NCI-H446 (cell line): ENCODE results near the gene CCDC183.
"Not testable (repeated sequence)": the region's sequence is repeated elsewhere in the genome, so short reads cannot be mapped to it uniquely, and the experiment has no call there.

Experiments used
- DNase-seq, 2 experiments: peaks; one replicate each; lab custom pipeline; 2025; lab: John Stamatoyannopoulos, UW

Gene CCDC183

DNA sequence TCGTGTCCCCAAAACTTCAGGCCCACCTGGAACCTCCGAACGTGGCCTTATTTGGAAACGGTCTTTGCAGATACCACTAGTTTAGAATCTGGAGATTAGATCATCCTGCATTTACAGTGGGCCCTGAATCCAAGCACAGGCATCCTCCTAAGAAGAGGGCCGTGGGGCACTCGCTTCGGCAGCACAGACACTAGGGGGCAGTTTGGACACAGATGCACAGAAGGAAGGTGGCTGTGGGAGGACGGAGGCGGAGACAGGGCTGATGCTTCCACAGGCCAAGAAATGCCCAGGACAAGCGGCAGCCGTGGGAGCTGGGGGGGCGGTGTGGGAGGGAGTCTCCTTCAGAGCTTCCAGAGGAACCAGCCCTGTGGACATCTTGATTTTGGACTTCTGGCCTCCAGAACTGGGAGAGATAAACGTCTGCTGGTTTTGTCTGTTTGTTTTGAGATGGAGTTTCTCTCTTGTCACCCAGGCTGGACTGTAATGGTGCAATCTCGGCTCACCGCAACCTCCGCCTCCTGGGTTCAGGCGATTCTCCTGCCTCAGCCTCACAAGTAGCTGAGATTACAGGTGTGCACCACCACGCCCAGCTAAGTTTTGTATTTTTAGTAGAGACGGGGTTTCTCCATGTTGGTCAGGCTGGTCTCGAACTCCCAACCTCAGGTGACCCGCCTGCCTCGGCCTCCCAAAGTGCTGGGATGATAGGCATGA is 35.1 kb upstream of the CCDC183 start:
- peak in 1 of 2 experiments; percentile 25 for DNase-seq

- DNase-seq, result no peak
Observed at GRCh38 chr9:136761545-136761981, 34.6 kb upstream of the CCDC183 start.

DNA sequence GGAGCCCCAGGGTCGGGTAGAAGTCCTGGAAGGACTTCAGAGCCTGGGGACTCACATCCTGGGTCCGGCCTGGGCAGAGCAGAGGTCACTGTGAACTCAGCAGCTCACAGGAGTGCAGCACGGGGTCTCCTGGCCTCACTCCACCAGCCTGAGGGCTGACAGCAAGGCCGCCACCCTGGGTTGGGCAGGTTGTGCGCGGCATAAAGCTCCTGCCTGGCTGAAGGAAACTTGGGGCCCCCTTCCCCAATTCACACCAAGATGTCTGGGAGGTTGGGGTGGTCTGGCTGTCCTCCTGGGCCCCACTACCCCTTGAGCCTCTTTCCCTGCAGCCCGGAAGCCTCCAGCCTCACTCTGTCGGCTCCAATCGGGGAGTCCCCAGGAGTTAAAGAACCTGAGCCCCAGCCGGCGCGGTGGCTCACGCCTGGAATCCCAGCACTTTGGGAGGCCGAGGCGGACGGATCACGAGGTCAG is 33.9 kb upstream of the CCDC183 start:
- DNase-seq, result no peak

DNA sequence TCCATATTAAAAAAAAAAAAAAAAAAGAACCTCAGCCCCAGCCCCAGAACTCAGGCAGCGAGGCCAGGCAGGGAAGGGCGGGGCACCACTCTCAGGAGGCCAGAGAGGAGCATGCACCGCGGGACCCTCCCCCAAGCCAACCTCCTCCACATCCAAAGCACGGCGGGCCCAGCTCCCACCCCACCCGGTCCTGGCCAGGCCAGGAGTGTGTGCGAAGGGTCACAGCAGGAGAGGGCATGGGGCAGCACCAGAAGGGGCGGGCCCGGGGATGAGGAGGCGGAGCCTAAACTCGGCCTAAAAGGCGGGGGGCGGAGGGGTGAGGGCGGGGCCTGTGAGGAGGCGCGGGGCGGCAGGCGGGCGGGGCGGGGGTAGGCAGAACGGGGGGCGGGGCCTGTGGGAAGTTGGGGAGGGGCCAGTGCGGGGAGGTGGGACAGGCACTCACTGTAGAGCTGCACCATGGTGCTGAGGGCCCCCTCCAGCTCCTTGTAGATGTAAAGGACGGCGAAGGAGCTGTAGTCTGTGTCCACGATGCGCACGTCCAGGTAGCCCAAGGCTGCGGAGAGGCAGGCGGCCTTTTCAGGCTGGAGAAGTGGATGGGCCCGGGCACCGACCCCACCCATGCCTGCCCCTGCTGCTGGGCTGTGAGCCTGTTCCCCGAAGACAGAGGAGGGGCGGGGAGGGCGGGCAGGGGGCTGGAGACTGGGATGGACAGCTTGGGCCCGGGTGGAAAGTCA is 33.1 kb upstream of the CCDC183 start:
- DNase-seq, result no peak

DNA sequence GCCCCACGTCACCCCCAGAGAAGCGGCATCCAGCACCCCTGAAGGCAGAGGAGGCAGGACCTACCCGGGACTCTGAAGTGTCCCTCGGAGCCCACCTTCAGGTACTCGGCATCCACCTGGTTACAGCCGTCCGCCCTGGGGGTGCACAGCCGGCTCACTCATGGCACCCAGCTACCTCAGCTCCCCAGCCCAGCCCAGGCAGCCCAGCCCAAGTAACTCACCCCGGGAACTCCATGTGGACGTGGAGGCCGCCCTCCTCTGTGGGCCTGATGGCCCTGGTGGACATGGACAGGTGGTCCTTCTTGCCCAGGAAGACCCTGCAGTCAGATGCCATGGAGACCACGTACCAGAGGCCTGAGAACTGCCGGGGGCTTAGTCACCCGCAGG is 32.5 kb upstream of the CCDC183 start:
- DNase-seq, result no peak

- no peak for DNase-seq
Observed at GRCh38 chr9:136764301-136764891, 31.7 kb upstream of the CCDC183 start, which contains the start of gene LCN15. TSS of gene LCN15 (minus strand) at chr9:136764518. CDS start at chr9:136764488, 30 bp downstream.

- DNase-seq, result no peak
Observed at GRCh38 chr9:136765041-136765440, 31.1 kb upstream of the CCDC183 start.

GRCh38 chr9:136765745-136766409 is 30.3 kb upstream of the CCDC183 start:
- not testable (repeated sequence) for DNase-seq

- peak in 1 of 2 experiments; percentile 26 for DNase-seq
Observed at GRCh38 chr9:136766410-136767120, 29.6 kb upstream of the CCDC183 start.

DNA sequence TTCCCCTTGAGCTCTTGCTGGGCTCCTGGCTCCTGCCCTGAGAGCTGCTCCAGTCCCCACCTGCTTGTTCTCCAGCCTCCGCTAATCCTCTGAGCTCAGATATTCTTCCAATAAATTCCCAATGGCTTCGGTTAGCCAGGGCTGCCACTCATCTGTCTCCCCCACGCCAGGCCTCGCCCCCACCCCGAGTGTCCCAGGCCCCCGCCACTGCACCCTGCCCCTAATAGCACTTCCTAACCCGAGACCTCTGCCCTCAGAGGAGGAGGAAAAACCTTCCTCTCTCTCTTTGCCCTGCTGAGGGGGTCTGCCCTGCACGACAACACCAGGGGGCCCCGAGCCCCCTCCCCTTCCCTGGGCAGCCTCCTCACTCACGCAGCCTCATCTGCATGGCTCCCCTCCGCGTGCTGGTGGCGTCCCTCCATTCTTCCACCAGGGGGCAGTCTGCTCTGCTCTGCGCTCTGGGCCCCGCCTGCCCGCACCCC is 26.4 kb upstream of the CCDC183 start:
- DNase-seq, result peak in 1 of 2 experiments; percentile 12

GRCh38 chr9:136771907-136772415 is 24.2 kb upstream of the CCDC183 start:
- no peak for DNase-seq

DNA sequence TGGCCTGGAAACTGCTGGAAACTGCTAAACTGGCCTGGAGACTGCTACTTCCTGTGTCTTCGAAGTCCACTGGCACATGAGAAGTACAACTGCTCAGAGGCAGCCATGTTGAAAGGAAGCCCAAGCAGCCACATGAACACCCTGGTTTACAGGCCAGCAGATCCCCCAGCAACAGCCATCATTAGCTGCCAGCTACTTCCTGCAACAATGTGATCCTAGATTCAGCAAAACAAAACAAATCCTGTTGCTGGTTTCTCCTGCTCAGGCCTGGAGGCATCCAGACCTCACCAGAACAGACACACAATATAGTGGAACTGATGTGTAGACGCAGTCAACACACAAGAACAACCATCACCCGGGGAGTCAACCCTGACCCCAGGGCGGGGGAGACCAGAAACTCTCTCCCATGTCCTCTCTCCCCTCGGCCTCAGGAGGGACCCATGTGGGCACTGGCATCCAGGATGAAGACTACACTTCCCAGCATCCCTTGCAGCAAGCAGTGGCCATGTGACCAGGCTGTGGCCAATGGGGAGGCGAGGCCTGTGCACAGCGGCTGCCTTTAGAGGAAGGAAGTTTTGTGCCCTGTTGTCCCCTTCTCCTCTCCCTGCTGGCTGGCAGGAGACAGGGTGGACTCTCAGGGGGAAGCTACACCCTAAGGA is 22.6 kb upstream of the CCDC183 start:
- peak in 1 of 2 experiments; percentile 26 for DNase-seq

GRCh38 chr9:136774416-136775045 is 21.6 kb upstream of the CCDC183 start:
- no peak for DNase-seq

- DNase-seq, result no peak
Observed at GRCh38 chr9:136775191-136775590, 20.9 kb upstream of the CCDC183 start.

- DNase-seq, result no peak
Observed at GRCh38 chr9:136776947-136777346, 19.2 kb upstream of the CCDC183 start.

- no peak for DNase-seq
Observed at GRCh38 chr9:136777359-136777758, 18.8 kb upstream of the CCDC183 start.

DNA sequence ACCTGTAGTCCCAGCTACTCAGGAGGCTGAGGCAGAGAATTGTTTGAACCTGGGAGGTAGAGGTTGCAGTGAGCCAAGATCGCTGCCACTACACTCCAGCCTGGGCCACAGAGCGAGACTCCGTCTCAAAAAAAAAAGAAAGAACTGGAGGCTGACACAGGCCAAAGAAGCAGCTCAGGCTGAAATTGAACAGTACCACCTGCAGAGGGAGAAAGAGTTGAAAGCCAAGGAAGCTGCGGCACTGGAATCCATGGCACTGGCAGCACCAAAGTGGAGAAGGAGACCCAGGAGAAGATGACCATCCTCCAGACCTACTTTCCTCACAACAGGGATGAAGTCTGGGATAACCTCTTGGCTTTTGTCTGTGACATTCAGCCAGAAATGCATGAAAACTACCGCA is 16.3 kb upstream of the CCDC183 start:
- no peak for DNase-seq

DNA sequence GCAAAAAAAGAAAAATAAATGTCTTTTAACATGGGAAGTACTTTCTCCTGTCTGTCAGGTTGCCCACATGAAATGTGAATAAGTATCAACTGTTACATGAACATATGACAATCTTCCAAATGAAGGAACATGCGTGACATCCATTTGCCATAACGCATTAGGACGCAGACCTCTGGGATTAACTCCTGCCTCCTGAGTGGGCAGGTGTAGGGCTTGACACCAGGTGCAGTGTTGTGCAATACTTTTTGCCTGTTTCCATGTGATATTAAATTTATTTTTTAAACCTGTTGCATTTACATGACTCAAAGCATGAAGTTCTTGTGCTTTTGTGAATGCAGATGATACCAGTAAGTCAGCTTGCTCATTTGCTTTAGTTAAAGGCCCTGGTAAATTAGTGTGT is 13.7 kb upstream of the CCDC183 start:
- DNase-seq, result no peak

DNA sequence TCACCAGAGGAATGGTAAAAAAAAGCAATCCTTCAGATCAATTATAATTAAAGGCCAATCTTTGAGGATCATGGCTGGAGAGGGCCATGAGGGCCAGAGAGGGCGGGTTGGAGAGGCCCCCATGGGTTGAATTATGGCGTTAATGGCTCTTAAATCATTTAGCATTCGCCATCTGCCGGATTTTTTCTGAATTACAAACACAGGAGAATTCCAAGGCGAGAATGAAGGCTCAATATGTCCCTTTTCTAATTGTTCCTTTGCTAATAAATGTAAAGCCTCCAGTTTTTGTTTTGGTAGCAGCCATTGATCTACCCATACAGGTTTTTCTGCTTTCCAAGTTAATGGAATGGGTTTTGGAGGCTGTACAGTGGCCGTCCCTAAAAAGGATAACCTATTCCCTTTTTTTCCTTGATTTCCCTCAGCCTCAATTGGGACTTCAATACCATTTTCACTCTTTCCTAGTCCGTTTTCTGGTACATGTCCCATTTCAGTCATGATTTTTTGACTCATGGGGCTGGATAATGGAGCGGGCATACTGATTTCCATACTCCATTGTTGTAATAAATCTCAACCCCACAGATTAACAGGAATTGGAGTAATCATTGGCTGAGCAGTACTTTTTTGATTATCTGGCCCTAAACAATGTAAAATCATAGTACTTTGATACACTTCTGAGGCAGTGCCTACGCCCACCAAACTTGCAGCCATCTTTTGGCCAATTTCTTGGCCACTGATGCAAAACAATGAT is 11.7 kb upstream of the CCDC183 start:
- DNase-seq, result peak; percentile 13 to 50

DNA sequence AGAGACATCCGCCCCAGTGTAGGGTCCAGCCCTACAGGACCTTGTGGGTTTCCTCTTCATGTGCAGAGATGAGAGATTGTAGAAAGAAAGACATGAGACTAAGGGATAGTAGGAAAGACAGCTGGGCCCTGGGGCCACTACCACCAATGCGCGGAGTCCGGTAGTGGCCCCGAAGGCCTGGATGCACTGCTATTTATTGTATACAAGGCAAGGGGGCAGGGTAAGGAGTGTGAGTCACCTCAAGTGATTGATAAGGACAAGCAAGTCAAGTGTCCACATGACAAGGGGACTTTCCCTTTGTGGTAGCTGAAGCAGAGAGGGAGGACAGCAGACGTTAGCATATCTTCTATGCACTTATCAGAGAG is 11.2 kb upstream of the CCDC183 start:
- DNase-seq, result no peak
